Testis (tissue), 3 donors: ENCODE data around the gene IFNK. TPM values are rescaled to one million over a fixed set of nuclear protein-coding genes. Genes with fewer than 3 reads are reported as not detected.

Experiments used
- DNase-seq: peaks from one replicate; pipeline ENCODE4 v3.0.0-alpha.2; 2019
- H3K27ac ChIP-seq, 2 donors: fragments of 200-600 bp; sonication (generic); one replicate each; pipeline ENCODE4 v1.5.1; 2019
- H3K27me3 ChIP-seq: fragments of 200-600 bp; sonication (generic); one replicate; pipeline ENCODE4 v1.5.1; 2019
- H3K36me3 ChIP-seq: fragments of 200-600 bp; sonication (generic); one replicate; pipeline ENCODE4 v1.5.1; 2017; ENCODE audit warnings: low read depth; ENCODE audit errors: missing control alignments
- H3K4me1 ChIP-seq: fragments of 200-600 bp; sonication (generic); one replicate; pipeline ENCODE4 v1.5.1; 2019
- H3K4me3 ChIP-seq, 2 donors: fragments of 200-600 bp; sonication (generic); one replicate each; pipeline ENCODE4 v1.5.1; 2017 to 2019
- H3K9me3 ChIP-seq: fragments of 200-600 bp; sonication (generic); one replicate; pipeline ENCODE4 v1.5.1; 2017
- CTCF ChIP-seq, 3 experiments: fragments of 450-650 bp in 2 of 3; fragments of 200-600 bp in 1 of 3; sonication (generic) in 1 of 3; IDR thresholded peaks; one replicate each; pipeline ENCODE4 v1.5.1; 2016 to 2019; ENCODE audit warnings: antibody characterized with exemption in 3 of 3, mild to moderate bottlenecking in 2 of 3, moderate library complexity in 1 of 3
- POLR2A ChIP-seq: fragments of 450-650 bp; IDR thresholded peaks from one replicate; pipeline ENCODE4 v1.6.1; 2017; ENCODE audit warnings: antibody characterized with exemption, mild to moderate bottlenecking, moderate library complexity
- WGBS, 2 donors: methylation state at CpG; one replicate each; pipeline ENCODE4 v1.1.5; 2018; 5-methylcytosine and 5-hydroxymethylcytosine counted together
- intact Hi-C: fragments of 100-400 bp; cut with DNase I; formaldehyde crosslinking; loops from one replicate; pipeline ENCODE4 v1.15.1; 2023; ENCODE audit warnings: low total_unique reads
- polyA plus RNA-seq: library from polyadenylated mRNA; stranded (reverse); fragments of 350-450 nt; fragmentation: Illumina TruSeq; extraction: RNeasy Lipid Tissue Mini Kit (QIAGEN cat#74804); gene quantifications from one replicate; pipeline ENCODE4 v1.2.3, GENCODE V29; 2014; ENCODE audit warnings: low read depth, low replicate concordance; ENCODE audit not compliant: insufficient read depth
- total RNA-seq, 2 donors: library from RNA; depleted of rRNA; stranded (reverse); fragments of >200 nt; gene quantifications; one replicate each; pipeline ENCODE4 v1.2.3, GENCODE V29; 2016

Gene IFNK
- total and polyA plus RNA-seq, 3 donors from 2014 or later, result not detected

GRCh38 chr9:27571011-27571410 lies 46.9 kb downstream of the IFNK start:
- Histone ChIP-seq H3K4me3 (no peak overlapping the region), H3K36me3 (no peaks in the 10 kb centered on the region), H3K9me3 (no peaks in the 10 kb centered on the region), H3K27me3 (no peaks in the 10 kb centered on the region), H3K27ac (peak overlapping the region in 1 of 2 donors; percentile 98), H3K4me1 (peaks cover 16% of the 10 kb centered on the region)
- intact Hi-C loops, result no loop called here
- TF ChIP-seq CTCF (IDR thresholded peaks at IDR 0.05) (no peak), POLR2A (no peak)
- DNase-seq, result no peak
- 72 to 86% methylated on average over 4 of the region's 4 CpGs for WGBS, 2 donors

GRCh38 chr9:27572061-27572460 lies 48.0 kb downstream of the IFNK start:
- DNase-seq, result no peak
- Histone ChIP-seq H3K27me3 (no peaks in the 10 kb centered on the region), H3K27ac (peak overlapping the region; percentile 98 to 99), H3K36me3 (no peaks in the 10 kb centered on the region), H3K4me3 (peak overlapping the region; percentile 83 to 90), H3K9me3 (no peaks in the 10 kb centered on the region), H3K4me1 (peaks cover 16% of the 10 kb centered on the region)
- TF ChIP-seq CTCF (IDR thresholded peaks at IDR 0.05) (no peak), POLR2A (no peak)
- 37 to 39% methylated on average over 3 of the region's 3 CpGs for WGBS, 2 donors
- intact Hi-C loops, result no loop called here

GRCh38 chr9:27572566-27572917 lies 48.5 kb downstream of the IFNK start:
- peak; percentile 62 for DNase-seq
- H3K27ac ChIP-seq, result peak overlapping the region; percentile 98 to 99
- intact Hi-C loops, result no loop called here
- no peak for TF ChIP-seq POLR2A
- TF ChIP-seq CTCF (IDR thresholded peaks at IDR 0.05), result no peak
- H3K4me3 ChIP-seq, result peak overlapping the region; percentile 83 to 90
- no peaks in the 10 kb centered on the region for H3K27me3 ChIP-seq
- H3K4me1 ChIP-seq, result peaks cover 16% of the 10 kb centered on the region
- WGBS, 2 donors, result 0 to 5% methylated on average over 3 to 6 of the region's 6 CpGs
- H3K9me3 ChIP-seq, result no peaks in the 10 kb centered on the region
- H3K36me3 ChIP-seq, result no peaks in the 10 kb centered on the region

- DNase-seq, result peak; percentile 84
- intact Hi-C loops, result no loop called here
- Histone ChIP-seq H3K27ac (peak within 1 kb of the TSS; percentile 98 to 99), H3K36me3 (no peaks in the 10 kb centered on the region), H3K9me3 (no peaks in the 10 kb centered on the region), H3K4me3 (peak within 1 kb of the TSS; percentile 83 to 90), H3K27me3 (no peaks in the 10 kb centered on the region), H3K4me1 (peaks cover 16% of the 10 kb centered on the region)
- no peak for TF ChIP-seq CTCF (IDR thresholded peaks at IDR 0.05)
- peak; percentile 27 for TF ChIP-seq POLR2A
- 1% methylated on average over 30 to 72 of the region's 72 CpGs for WGBS, 2 donors
Measured at GRCh38 chr9:27572918-27573633, 49.0 kb downstream of the IFNK start, which contains the start of gene C9orf72. Gene C9orf72, minus strand, starts transcription at chr9:27573481. Its CDS starts 6,361 bp downstream, at chr9:27567120.
